Neural cell (in vitro differentiated cells): ENCODE data around the gene AOC2.

Experiments used
- CTCF ChIP-seq: fragments of 450-650 bp; IDR thresholded peaks from 2 replicates; pipeline ENCODE4 v1.5.1; 2014; ENCODE audit warnings: antibody characterized with exemption, mild to moderate bottlenecking, moderate library complexity; ENCODE audit not compliant: poor library complexity, severe bottlenecking
- SMC3 ChIP-seq: fragments of 450-650 bp; conservative IDR thresholded peaks from 2 replicates; pipeline ENCODE4 v1.6.1; 2014; ENCODE audit warnings: antibody characterized with exemption, mild to moderate bottlenecking, moderate library complexity; ENCODE audit not compliant: poor library complexity

DNA sequence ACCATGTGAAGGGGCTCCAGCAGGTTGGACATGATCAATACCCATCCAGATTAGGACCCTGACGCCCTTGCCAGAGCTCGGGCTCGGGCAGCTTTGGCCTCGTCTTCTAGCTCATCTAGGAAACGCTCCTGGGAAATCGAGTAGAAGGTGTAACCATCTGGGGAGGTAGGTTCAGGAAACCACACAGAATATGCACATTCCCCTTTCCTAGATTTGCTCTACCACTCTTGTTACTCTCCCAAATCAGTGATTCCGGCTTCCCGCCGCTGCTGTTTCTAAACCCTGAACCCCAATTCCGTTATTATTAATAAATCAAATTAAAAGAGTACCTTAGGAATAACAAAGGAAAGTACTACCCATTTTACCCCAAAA lies 46.4 kb upstream of the AOC2 start:
- TF ChIP-seq CTCF (no peak), SMC3 (no peak)
